Ovary (tissue), 9 donors: ENCODE measurements around the gene FAM222B. TPM values are rescaled to one million over a fixed set of nuclear protein-coding genes. Genes with fewer than 3 reads are reported as not detected.
"Not testable (repeated sequence)": the region's sequence is repeated elsewhere in the genome, so short reads cannot be mapped to it uniquely, and the experiment has no call there.

Source experiments
- DNase-seq, 5 donors: peaks; one replicate each; pipeline ENCODE4 v3.0.0-alpha.2; 2019 to 2020
- H3K27ac ChIP-seq, 2 donors: fragments of 200-600 bp; one replicate each; pipeline versions ENCODE4 v1.5.1 to v1.8.0; 2019 to 2022
- H3K27me3 ChIP-seq: fragments of 200-600 bp; one replicate; pipeline ENCODE4 v1.8.0; 2022
- H3K36me3 ChIP-seq: fragments of 200-600 bp; sonication (generic); one replicate; pipeline ENCODE4 v1.5.1; 2019
- H3K4me1 ChIP-seq: one replicate; pipeline ENCODE4 v1.8.1; 2013; ENCODE audit warnings: mild to moderate bottlenecking, moderate library complexity; ENCODE audit not compliant: insufficient read depth
- H3K4me3 ChIP-seq: fragments of 200-600 bp; sonication (generic); one replicate; pipeline ENCODE4 v1.5.1; 2017
- H3K9me3 ChIP-seq, 2 donors: fragments of 200-600 bp in 1 of 2; sonication (generic) in 1 of 2; one replicate each; pipeline versions ENCODE4 v1.5.1 to v1.8.1; 2013 to 2019; ENCODE audit warnings: mild to moderate bottlenecking in 1 of 2, moderate library complexity in 1 of 2
- CTCF ChIP-seq, 3 donors: fragments of 450-650 bp in 2 of 3; fragments of 200-600 bp in 1 of 3; IDR thresholded peaks; one replicate each; pipeline versions ENCODE4 v1.5.1 to v1.8.0; 2016 to 2022; ENCODE audit warnings: antibody characterized with exemption in 3 of 3, mild to moderate bottlenecking in 1 of 3
- EP300 ChIP-seq: sonication (generic); formaldehyde crosslinking; IDR thresholded peaks from one replicate; pipeline ENCODE4 v1.6.1; 2017; ENCODE audit warnings: antibody characterized with exemption
- POLR2A ChIP-seq: fragments of 450-650 bp; IDR thresholded peaks from one replicate; pipeline ENCODE4 v1.6.1; 2017; ENCODE audit warnings: antibody characterized with exemption, mild to moderate bottlenecking, moderate library complexity
- WGBS, 3 donors: extraction: QIAGEN DNeasy Blood & Tissue Kit in 1 of 3; methylation state at CpG; one replicate each; pipeline versions ENCODE4 v1.1.5 to v1.1.7; 2013 to 2017; 5-methylcytosine and 5-hydroxymethylcytosine counted together
- intact Hi-C, 4 donors: fragments of 100-400 bp; cut with DNase I; formaldehyde crosslinking; loops; one replicate each; pipeline versions ENCODE4 v1.11.0 to v1.15.1; 2022 to 2023
- polyA plus RNA-seq, 2 donors: library from polyadenylated mRNA; stranded (reverse); fragments of 200-250 nt in 1 of 2; fragments of 350-450 nt in 1 of 2; fragmentation: Illumina TruSeq in 1 of 2; extraction: RNeasy Lipid Tissue Mini Kit (QIAGEN cat#74804) in 1 of 2; gene quantifications; one replicate each; pipeline ENCODE4 v1.2.3, GENCODE V29; 2013 to 2014
- total RNA-seq, 7 donors: library from RNA; depleted of rRNA in 2 of 7; stranded (reverse); fragments of >200 nt in 2 of 7; fragmentation: NEBNext Ultra II Directional in 3 of 7; extraction: Animal tissue kit (Norgen Biotek cat#: 25700) in 3 of 7; gene quantifications; one replicate each; pipeline versions ENCODE4 v1.1.0 to v1.2.4, GENCODE V29; 2016 to 2023
- donor health status: DM: no; HTN: no; CAD: no; lungs with moderate emphysema.
- donor health status: DM: no; HTN: no; CAD: no.
- donor health status: Bipolar disorder and iron deficiency.
- donor health status: DM: yes; HTN: yes; CAD: no.
- donor health status: DM: no; HTN: no; CAD: no.
- donor health status: DM: yes; HTN: yes; CAD: no.

The FAM222B gene
- total and polyA plus RNA-seq, 9 donors, result 8.0 to 19.8 (median 15.9) TPM

GRCh38 chr17:28879886-28880571, 37.4 kb upstream of the FAM222B start:
- no peak overlapping the region for H3K4me3 ChIP-seq
- no peaks in the 10 kb centered on the region for H3K9me3 ChIP-seq
- intact Hi-C loops, result no loop called here
- H3K27me3 ChIP-seq, result no peaks in the 10 kb centered on the region
- H3K4me1 ChIP-seq, result no peaks in the 10 kb centered on the region
- no peak overlapping the region for H3K27ac ChIP-seq
- no peaks in the 10 kb centered on the region for H3K36me3 ChIP-seq
- WGBS, 3 donors, result 67 to 75% (median 70%) methylated on average over 9 of the region's 9 CpGs
- TF ChIP-seq CTCF (IDR thresholded peaks at IDR 0.05), result no peak
- TF ChIP-seq POLR2A, result no peak
- no peak for TF ChIP-seq EP300
- DNase-seq, result no peak

DNA sequence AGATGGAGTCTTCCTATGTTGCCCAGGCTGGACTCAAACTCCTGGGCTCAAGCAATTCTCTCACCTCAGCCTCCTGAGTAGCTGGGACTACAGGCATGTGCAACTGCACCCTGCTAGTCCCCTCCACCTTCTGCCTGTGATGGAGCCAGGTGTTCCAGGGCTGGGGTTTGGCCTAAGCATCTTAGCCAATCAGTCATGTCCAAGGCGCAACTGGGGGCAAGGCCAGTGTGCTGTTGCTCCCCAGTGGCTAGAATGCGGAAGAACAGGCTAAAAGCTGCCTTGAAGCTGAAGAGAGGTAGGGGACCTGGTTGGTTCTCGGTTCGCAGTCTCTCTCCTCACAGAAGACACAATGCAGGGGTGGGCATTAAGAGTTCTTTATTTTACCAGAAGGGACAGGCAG, 36.4 kb upstream of the FAM222B start:
- Histone ChIP-seq H3K36me3 (no peaks in the 10 kb centered on the region), H3K4me3 (no peak overlapping the region), H3K27me3 (no peaks in the 10 kb centered on the region), H3K4me1 (no peaks in the 10 kb centered on the region), H3K9me3 (no peaks in the 10 kb centered on the region), H3K27ac (no peak overlapping the region)
- 68 to 83% (median 76%) methylated on average over 4 of the region's 4 CpGs for WGBS, 3 donors
- intact Hi-C loops, result no loop called here
- DNase-seq, result no peak
- TF ChIP-seq EP300 (no peak), POLR2A (no peak), CTCF (IDR thresholded peaks at IDR 0.05) (no peak)

- H3K36me3 ChIP-seq, result no peaks in the 10 kb centered on the region
Measured at GRCh38 chr17:28878158-28878910, 35.7 kb upstream of the FAM222B start.

DNA sequence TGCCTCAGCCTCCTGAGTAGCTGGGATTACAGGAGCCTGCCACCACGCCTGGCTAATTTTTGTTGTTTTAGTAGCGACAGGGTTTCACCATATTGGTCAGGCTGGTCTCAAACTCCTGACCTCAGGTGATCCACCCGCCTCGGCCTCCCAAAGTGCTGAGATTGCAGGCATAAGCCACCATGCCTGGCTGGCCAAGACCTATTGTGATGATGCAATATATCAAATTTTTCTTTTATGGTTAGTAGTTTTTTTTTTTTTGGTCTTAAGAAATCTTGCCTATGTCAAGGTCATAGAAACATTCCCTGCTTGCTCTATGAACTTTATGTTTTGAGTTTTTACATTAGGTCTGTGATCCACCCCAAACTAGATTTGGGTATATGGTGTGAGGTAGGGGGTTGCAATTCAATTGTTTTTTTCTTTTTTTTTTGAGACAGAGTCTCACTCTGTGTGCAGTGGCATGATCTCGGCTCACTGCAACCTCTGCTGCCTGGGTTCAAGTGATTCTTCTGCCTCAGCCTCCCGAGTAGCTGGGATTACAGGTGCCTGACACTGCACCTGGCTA, 34.6 kb upstream of the FAM222B start:
- H3K9me3 ChIP-seq, H3K27me3 ChIP-seq, H3K36me3 ChIP-seq, DNase-seq, H3K4me3 ChIP-seq, H3K27ac ChIP-seq, intact Hi-C loops, H3K4me1 ChIP-seq: not testable (repeated sequence)
- WGBS, 3 donors, result 91 to 95% (median 93%) methylated on average over 6 of the region's 6 CpGs

More at GRCh38 chr17:28878158-28878910, 35.7 kb upstream of the FAM222B start:
- Histone ChIP-seq H3K4me3 (no peak overlapping the region), H3K4me1 (no peaks in the 10 kb centered on the region), H3K27ac (no peak overlapping the region), H3K27me3 (no peaks in the 10 kb centered on the region), H3K9me3 (no peaks in the 10 kb centered on the region)
- DNase-seq, result no peak
- TF ChIP-seq POLR2A (no peak), EP300 (no peak), CTCF (IDR thresholded peaks at IDR 0.05) (no peak)
- intact Hi-C loops, result no loop called here
- WGBS, 3 donors, result 76 to 86% (median 82%) methylated on average over 2 of the region's 2 CpGs
